GM12878 (cell line): ENCODE measurements around the gene WDFY3.

Experiments
- CEBPZ ChIP-seq: fragments of 150-350 bp; IDR thresholded peaks from 2 replicates; pipeline ENCODE4 v1.6.1; 2016; ENCODE audit warnings: low read depth, low read length
- FOS ChIP-seq: IDR thresholded peaks from 3 replicates; pipeline ENCODE4 v1.6.1; 2011; ENCODE audit warnings: borderline replicate concordance; ENCODE audit not compliant: insufficient read length; ENCODE audit errors: extremely low read depth
- NR2C2 ChIP-seq: IDR thresholded peaks from 2 replicates; pipeline ENCODE4 v1.6.1; 2011; ENCODE audit warnings: borderline replicate concordance, low read depth; ENCODE audit not compliant: control insufficient read depth, insufficient read length
- NRF1 ChIP-seq: conservative IDR thresholded peaks from 2 replicates; pipeline ENCODE4 v1.6.1; 2011; ENCODE audit warnings: mild to moderate bottlenecking, low read depth, low read length, improper control_type of control experiment
- POLR2A ChIP-seq: IDR thresholded peaks from 2 replicates; pipeline ENCODE4 v1.6.1; 2011; ENCODE audit warnings: low read depth, mild to moderate bottlenecking, low read length
- SIN3A ChIP-seq: IDR thresholded peaks from 2 replicates; pipeline ENCODE4 v1.6.1; 2012; ENCODE audit warnings: low read depth, low read length, improper control_type of control experiment
- ZBTB11 ChIP-seq: fragments of 450-650 bp; formaldehyde crosslinking; IDR thresholded peaks from 2 replicates; pipeline ENCODE4 v1.5.0; 2022; ENCODE audit warnings: mild to moderate bottlenecking, missing genetic modification characterization
- ZNF274 ChIP-seq: IDR thresholded peaks from one replicate; pipeline ENCODE4 v1.8.0; 2011; ENCODE audit not compliant: insufficient read length, insufficient read depth

DNA sequence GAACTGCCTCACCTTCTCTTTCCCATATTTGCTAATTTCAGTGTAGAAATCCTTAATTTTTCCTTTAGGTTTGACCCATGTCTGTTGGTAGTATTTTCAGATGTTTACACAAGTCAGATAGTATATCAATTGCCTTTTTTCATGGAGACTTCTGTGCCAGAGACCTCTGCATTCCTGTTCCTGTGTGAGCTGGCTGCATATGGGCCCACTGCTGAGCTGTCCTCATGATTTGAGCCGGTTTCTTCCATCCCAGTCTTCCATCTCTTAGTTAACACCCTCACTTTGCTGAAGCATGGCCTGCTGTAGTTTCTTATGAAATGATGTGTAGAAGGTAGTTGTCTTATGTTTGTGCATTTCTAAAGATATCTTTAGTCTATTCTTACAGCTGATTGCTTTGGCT lies 343.5 kb downstream of the WDFY3 start:
- TF ChIP-seq ZNF274 (no peak), CEBPZ (no peak), NR2C2 (no peak), POLR2A (no peak), NRF1 (no peak), FOS (no peak), ZBTB11 (CRISPR knock-in tag) (no peak), SIN3A (no peak)
